ENCODE measurements around the gene SUSD4. TPM values are rescaled to one million over a fixed set of nuclear protein-coding genes. Genes with fewer than 3 reads are reported as not detected.

SUSD4 gene
- total RNA-seq, 6 experiments from 2014 or later, result 0.33 to 0.96 (median 0.70) TPM

DNA sequence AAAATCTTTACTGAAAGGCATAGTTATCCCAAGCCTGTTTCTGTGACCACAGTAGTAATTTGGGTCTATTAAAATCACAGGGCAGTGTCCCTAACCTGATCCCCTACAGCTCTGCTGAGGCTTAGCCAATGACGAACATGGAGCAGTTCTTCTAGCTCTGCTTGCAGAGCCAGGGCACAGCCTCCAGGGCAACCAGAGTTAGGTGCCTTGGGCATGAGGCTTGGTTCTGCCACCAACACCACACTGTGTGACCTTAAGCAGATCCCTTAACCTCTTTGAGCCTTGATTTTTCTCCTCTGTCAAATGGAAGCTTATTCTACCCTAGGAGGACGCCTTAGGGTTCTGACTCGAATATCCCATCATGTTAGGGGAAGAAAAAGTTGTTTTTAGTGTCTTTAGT lies 134.2 kb downstream of the SUSD4 start:
- Mint-ChIP-seq H3K27me3 (ENCODE audit: insufficient read depth) (peaks cover 5% of the 10 kb centered on the region), H3K27ac (peak overlapping the region; percentile 93), H3K4me1 (ENCODE audit: low read depth) (peaks cover 70% of the 10 kb centered on the region), H3K4me3 (peak overlapping the region; percentile 72), H3K36me3 (ENCODE audit: low read depth) (no peaks in the 10 kb centered on the region), H3K9me3 (no peaks in the 10 kb centered on the region)
- no peak for DNase-seq
- TF ChIP-seq, protein P1, sequence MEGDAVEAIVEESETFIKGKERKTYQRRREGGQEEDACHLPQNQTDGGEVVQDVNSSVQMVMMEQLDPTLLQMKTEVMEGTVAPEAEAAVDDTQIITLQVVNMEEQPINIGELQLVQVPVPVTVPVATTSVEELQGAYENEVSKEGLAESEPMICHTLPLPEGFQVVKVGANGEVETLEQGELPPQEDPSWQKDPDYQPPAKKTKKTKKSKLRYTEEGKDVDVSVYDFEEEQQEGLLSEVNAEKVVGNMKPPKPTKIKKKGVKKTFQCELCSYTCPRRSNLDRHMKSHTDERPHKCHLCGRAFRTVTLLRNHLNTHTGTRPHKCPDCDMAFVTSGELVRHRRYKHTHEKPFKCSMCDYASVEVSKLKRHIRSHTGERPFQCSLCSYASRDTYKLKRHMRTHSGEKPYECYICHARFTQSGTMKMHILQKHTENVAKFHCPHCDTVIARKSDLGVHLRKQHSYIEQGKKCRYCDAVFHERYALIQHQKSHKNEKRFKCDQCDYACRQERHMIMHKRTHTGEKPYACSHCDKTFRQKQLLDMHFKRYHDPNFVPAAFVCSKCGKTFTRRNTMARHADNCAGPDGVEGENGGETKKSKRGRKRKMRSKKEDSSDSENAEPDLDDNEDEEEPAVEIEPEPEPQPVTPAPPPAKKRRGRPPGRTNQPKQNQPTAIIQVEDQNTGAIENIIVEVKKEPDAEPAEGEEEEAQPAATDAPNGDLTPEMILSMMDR (IDR thresholded peaks at IDR 0.05), result no peak

DNA sequence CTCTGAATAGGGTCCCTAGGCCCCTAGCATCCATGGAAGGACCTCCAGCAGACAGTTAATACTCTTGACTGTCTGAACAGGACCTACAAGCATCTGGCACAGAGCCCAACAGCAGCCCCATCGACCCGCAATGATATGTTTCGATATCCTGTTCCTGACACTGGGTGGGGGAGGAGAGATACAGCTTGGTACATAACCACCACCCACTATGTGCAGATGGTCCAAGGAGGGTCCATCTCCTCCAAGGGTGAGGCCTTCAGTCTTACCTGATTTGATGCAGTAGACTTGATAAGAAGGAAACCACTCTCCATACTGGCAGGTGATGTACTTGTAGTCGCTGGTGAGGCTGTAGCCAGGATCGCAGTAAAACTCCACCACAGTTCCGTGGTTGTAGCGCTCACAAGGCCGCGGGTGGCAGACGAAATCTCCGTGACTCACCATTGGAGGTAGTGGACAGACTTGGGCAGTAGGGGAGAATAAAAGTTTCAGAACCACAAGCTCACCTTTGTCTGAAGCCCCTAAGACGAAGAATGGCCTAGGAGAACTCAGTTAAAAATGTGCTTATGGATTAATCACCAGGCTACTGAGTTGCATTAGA lies 134.9 kb downstream of the SUSD4 start:
- Mint-ChIP-seq H3K27me3 (ENCODE audit: insufficient read depth) (peaks cover 5% of the 10 kb centered on the region), H3K4me1 (ENCODE audit: low read depth) (peaks cover 63% of the 10 kb centered on the region), H3K27ac (no peak overlapping the region), H3K36me3 (ENCODE audit: low read depth) (no peaks in the 10 kb centered on the region), H3K4me3 (no peak overlapping the region), H3K9me3 (no peaks in the 10 kb centered on the region)
- no peak for DNase-seq
- TF ChIP-seq, protein P1 (IDR thresholded peaks at IDR 0.05), result no peak

DNA sequence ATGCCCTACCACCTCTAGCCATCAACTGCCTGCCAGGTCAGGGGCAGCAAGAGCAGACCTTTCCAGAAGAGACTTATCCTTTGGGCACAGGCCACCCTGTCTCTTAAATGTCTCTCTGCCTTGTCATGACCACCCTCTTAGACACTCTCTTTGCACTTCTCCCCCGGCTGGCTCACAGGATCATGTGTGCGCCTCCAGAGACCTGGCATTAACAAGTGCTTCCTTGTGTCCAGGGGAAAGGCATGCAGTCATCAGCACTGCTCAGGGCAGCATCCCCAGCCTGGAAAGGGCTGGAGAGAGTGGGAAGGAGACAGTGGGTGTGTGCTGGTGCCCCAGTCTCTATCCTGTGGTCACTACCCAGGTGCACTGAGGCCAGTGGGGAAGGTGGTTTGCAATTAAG lies 135.8 kb downstream of the SUSD4 start:
- H3K27ac Mint-ChIP-seq, result no peak overlapping the region
- peaks cover 54% of the 10 kb centered on the region for H3K4me1 Mint-ChIP-seq (ENCODE audit: low read depth)
- TF ChIP-seq, protein P1 (IDR thresholded peaks at IDR 0.05), result no peak
- no peaks in the 10 kb centered on the region for H3K36me3 Mint-ChIP-seq (ENCODE audit: low read depth)
- H3K9me3 Mint-ChIP-seq, result no peaks in the 10 kb centered on the region
- peaks cover 8% of the 10 kb centered on the region for H3K27me3 Mint-ChIP-seq (ENCODE audit: insufficient read depth)
- H3K4me3 Mint-ChIP-seq, result no peak overlapping the region
- no peak for DNase-seq

GRCh38 chr1:223227486-223228196 lies 136.3 kb downstream of the SUSD4 start:
- TF ChIP-seq, protein P1 (IDR thresholded peaks at IDR 0.05), result no peak
- Mint-ChIP-seq H3K27ac (no peak overlapping the region), H3K36me3 (ENCODE audit: low read depth) (no peaks in the 10 kb centered on the region), H3K4me3 (no peak overlapping the region), H3K4me1 (ENCODE audit: low read depth) (peaks cover 49% of the 10 kb centered on the region), H3K27me3 (ENCODE audit: insufficient read depth) (peaks cover 8% of the 10 kb centered on the region), H3K9me3 (no peaks in the 10 kb centered on the region)
- no peak for DNase-seq

- H3K4me1 Mint-ChIP-seq (ENCODE audit: low read depth), result peaks cover 43% of the 10 kb centered on the region
- H3K9me3 Mint-ChIP-seq, result no peaks in the 10 kb centered on the region
- DNase-seq, result no peak
- H3K4me3 Mint-ChIP-seq, result no peak overlapping the region
- no peak overlapping the region for H3K27ac Mint-ChIP-seq
- H3K27me3 Mint-ChIP-seq (ENCODE audit: insufficient read depth), result peaks cover 8% of the 10 kb centered on the region
- no peaks in the 10 kb centered on the region for H3K36me3 Mint-ChIP-seq (ENCODE audit: low read depth)
- TF ChIP-seq, protein P1 (IDR thresholded peaks at IDR 0.05), result no peak
Observed at GRCh38 chr1:223227031-223227430, 136.9 kb downstream of the SUSD4 start.
